Measurements from ENCODE around the gene ABCA2.

ABCA2 gene

GRCh38 chr9:136969774-136970173, 58.3 kb downstream of the ABCA2 start:
- H3K9me3 ChIP-seq (ENCODE audit: insufficient read depth, low read depth, low read length), result no peaks in the 10 kb centered on the region
- H3K79me2 ChIP-seq (ENCODE audit: insufficient read depth, low read length), result no peaks in the 10 kb centered on the region
- no peak overlapping the region for H3K9ac ChIP-seq (ENCODE audit: low read depth, low read length, poor library complexity, severe bottlenecking)
- H2AFZ ChIP-seq (ENCODE audit: low read length), result no peak overlapping the region
- no peak for TF ChIP-seq EZH2phosphoT487 (IDR thresholded peaks at IDR 0.05; ENCODE audit: borderline replicate concordance)
- no peak for TF ChIP-seq CTCF (conservative IDR thresholded peaks at IDR 0.05; ENCODE audit: low read length)
- no peaks in the 10 kb centered on the region for H3K27me3 ChIP-seq (ENCODE audit: insufficient read depth, low read length, poor library complexity, severe bottlenecking)
- H3F3A ChIP-seq (ENCODE audit: low read depth), result no peaks in the 10 kb centered on the region
- peaks cover 9% of the 10 kb centered on the region for H3K4me1 ChIP-seq (ENCODE audit: insufficient read depth, low read length, poor library complexity, severe bottlenecking)
- H3K36me3 ChIP-seq (ENCODE audit: insufficient read depth, low read length), result no peaks in the 10 kb centered on the region
- H3K4me3 ChIP-seq (ENCODE audit: low read length, poor library complexity, severe bottlenecking), result no peak overlapping the region
- no peaks in the 10 kb centered on the region for H3K9me2 ChIP-seq (replicated peaks; ENCODE audit: low read depth, low read length)
- H3K4me2 ChIP-seq (ENCODE audit: low read depth, low read length, poor library complexity, severe bottlenecking), result no peak overlapping the region
- no peaks in the 10 kb centered on the region for H4K20me1 ChIP-seq (ENCODE audit: insufficient read depth, low read length, poor library complexity, severe bottlenecking)

DNA sequence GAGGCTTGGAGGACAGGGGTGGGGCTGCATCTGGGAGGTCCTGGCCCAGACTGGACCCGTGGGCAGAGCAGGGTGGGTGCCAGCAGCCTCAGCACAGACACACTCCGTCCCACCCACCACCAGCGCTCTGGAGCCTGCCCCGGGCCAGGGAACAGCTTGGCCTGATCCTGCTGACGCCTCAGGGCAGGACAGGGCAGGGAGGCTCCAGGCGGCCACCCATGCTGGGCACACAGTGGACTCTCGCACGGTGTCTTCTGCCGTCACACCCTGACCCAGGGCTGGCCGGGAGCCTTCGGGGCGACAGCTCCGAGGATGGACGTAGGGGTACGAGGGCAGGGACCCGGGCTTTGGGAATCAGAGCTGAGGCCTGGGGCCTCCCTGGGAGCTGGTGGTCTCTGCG, 58.9 kb downstream of the ABCA2 start:
- H3F3A ChIP-seq (ENCODE audit: low read depth), result no peaks in the 10 kb centered on the region
- no peak overlapping the region for H3K9ac ChIP-seq (ENCODE audit: low read depth, low read length, poor library complexity, severe bottlenecking)
- no peak overlapping the region for H2AFZ ChIP-seq (ENCODE audit: low read length)
- H3K4me3 ChIP-seq (ENCODE audit: low read length, poor library complexity, severe bottlenecking), result no peak overlapping the region
- TF ChIP-seq EZH2phosphoT487 (IDR thresholded peaks at IDR 0.05; ENCODE audit: borderline replicate concordance) (no peak), CTCF (conservative IDR thresholded peaks at IDR 0.05; ENCODE audit: low read length) (no peak)
- no peaks in the 10 kb centered on the region for H3K9me3 ChIP-seq (ENCODE audit: insufficient read depth, low read depth, low read length)
- no peaks in the 10 kb centered on the region for H3K9me2 ChIP-seq (replicated peaks; ENCODE audit: low read depth, low read length)
- no peaks in the 10 kb centered on the region for H3K27me3 ChIP-seq (ENCODE audit: insufficient read depth, low read length, poor library complexity, severe bottlenecking)
- peaks cover 9% of the 10 kb centered on the region for H3K4me1 ChIP-seq (ENCODE audit: insufficient read depth, low read length, poor library complexity, severe bottlenecking)
- no peak overlapping the region for H3K4me2 ChIP-seq (ENCODE audit: low read depth, low read length, poor library complexity, severe bottlenecking)
- H3K79me2 ChIP-seq (ENCODE audit: insufficient read depth, low read length), result no peaks in the 10 kb centered on the region
- no peaks in the 10 kb centered on the region for H3K36me3 ChIP-seq (ENCODE audit: insufficient read depth, low read length)
- H4K20me1 ChIP-seq (ENCODE audit: insufficient read depth, low read length, poor library complexity, severe bottlenecking), result no peaks in the 10 kb centered on the region

DNA sequence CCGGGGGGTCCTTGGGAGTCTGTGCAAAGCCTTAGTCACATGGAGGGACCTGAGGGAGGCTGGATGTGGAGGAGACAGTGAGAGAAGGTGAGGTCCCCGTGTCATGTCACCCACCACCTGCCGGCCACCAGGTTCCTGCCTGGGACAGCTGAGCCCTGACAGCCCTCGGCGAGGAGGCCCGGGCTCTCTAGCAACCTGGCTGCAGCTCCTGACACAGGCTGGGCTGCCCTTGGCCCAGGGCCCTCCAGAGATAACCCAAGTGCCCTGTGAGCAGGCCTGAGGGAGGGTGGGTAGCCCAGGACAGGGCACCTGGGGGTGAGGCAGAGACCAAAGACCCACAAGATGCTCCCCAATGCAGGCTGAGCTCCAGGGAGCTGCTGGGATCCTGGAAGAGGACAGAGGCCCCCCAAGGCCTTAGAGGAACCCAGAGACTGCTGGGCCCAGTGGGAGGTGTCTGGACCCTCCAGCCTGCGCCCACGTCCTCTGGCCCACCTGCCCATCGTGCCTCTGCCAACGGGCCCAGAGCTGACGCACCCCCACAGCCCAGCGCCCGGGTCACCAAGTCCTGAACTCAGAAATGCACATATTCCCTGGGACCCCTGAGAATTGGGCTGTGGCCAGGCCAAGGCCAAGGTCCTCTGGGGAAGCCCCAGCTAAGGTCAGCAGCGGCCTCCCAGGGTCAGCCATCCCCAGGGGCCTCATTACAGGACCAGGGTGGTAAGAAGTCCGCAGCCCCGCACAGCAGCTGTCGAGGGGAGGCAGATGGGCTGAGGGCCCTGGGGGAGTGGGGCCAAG, 59.5 kb downstream of the ABCA2 start:
- H4K20me1 ChIP-seq (ENCODE audit: insufficient read depth, low read length, poor library complexity, severe bottlenecking), result no peaks in the 10 kb centered on the region
- H3F3A ChIP-seq (ENCODE audit: low read depth), result no peaks in the 10 kb centered on the region
- no peaks in the 10 kb centered on the region for H3K9me2 ChIP-seq (replicated peaks; ENCODE audit: low read depth, low read length)
- no peaks in the 10 kb centered on the region for H3K36me3 ChIP-seq (ENCODE audit: insufficient read depth, low read length)
- no peak overlapping the region for H3K9ac ChIP-seq (ENCODE audit: low read depth, low read length, poor library complexity, severe bottlenecking)
- no peaks in the 10 kb centered on the region for H3K9me3 ChIP-seq (ENCODE audit: insufficient read depth, low read depth, low read length)
- no peak overlapping the region for H2AFZ ChIP-seq (ENCODE audit: low read length)
- H3K4me2 ChIP-seq (ENCODE audit: low read depth, low read length, poor library complexity, severe bottlenecking), result no peak overlapping the region
- no peak for TF ChIP-seq CTCF (conservative IDR thresholded peaks at IDR 0.05; ENCODE audit: low read length)
- no peak for TF ChIP-seq EZH2phosphoT487 (IDR thresholded peaks at IDR 0.05; ENCODE audit: borderline replicate concordance)
- H3K27me3 ChIP-seq (ENCODE audit: insufficient read depth, low read length, poor library complexity, severe bottlenecking), result no peaks in the 10 kb centered on the region
- H3K79me2 ChIP-seq (ENCODE audit: insufficient read depth, low read length), result no peaks in the 10 kb centered on the region
- no peak overlapping the region for H3K4me3 ChIP-seq (ENCODE audit: low read length, poor library complexity, severe bottlenecking)
- peaks cover 9% of the 10 kb centered on the region for H3K4me1 ChIP-seq (ENCODE audit: insufficient read depth, low read length, poor library complexity, severe bottlenecking)
